ENCODE data around the gene CRMP1. TPM values are rescaled to one million over a fixed set of nuclear protein-coding genes. Genes with fewer than 3 reads are reported as not detected.
A peak's percentile ranks its signal among the peaks of the same experiment; 100 is the strongest.

Gene CRMP1
- total and polyA plus RNA-seq, 2 of the 8 experiments (the other 6 are each of a cell fraction or from before 2014, with no cell fraction given), result 120 to 131 TPM

- TF ChIP-seq SRF (IDR thresholded peaks at IDR 0.05; ENCODE audit: low read depth, low read length) (no peak), GTF2F1 (IDR thresholded peaks at IDR 0.05; ENCODE audit: borderline replicate concordance, low read depth, low read length) (no peak), TEAD4 (IDR thresholded peaks at IDR 0.05; ENCODE audit: low read depth, low read length) (no peak), TBP (IDR thresholded peaks at IDR 0.05; ENCODE audit: low read depth, low read length) (no peak), E2F6 (IDR thresholded peaks at IDR 0.05) (no peak), SP4 (IDR thresholded peaks at IDR 0.05; ENCODE audit: low read length) (no peak), ZNF274 (IDR thresholded peaks at IDR 0.05; ENCODE audit: borderline replicate concordance, extremely low read depth, low read length) (no peak), RXRA (IDR thresholded peaks at IDR 0.05; ENCODE audit: insufficient read depth, low read depth, low read length) (no peak), POU5F1 (IDR thresholded peaks at IDR 0.05; ENCODE audit: low read depth, low read length) (no peak), MAX (IDR thresholded peaks at IDR 0.05) (peak; percentile 35; the same call in 1 of the 2 replicates), POLR2AphosphoS5 (IDR thresholded peaks at IDR 0.05; ENCODE audit: low read depth, low read length) (no peak), KDM5A (IDR thresholded peaks at IDR 0.05; ENCODE audit: low read length) (no peak), SIRT6 (IDR thresholded peaks at IDR 0.05; ENCODE audit: low read length) (no peak), USF2 (IDR thresholded peaks at IDR 0.05; ENCODE audit: low read length) (no peak), RFX5 (IDR thresholded peaks at IDR 0.05; ENCODE audit: borderline replicate concordance, low read depth, low read length) (no peak)
Measured at GRCh38 chr4:5887361-5888221, 5.3 kb downstream of the CRMP1 start (continued).

Data from H1 (cell line).